GM18505 (cell line): ENCODE data around the gene SLAIN1.

ENCODE experiments used
- ATAC-seq: cut with Tn5 transposase; IDR thresholded peaks from one replicate; pipeline ENCODE4 v1.9.1; 2021; ENCODE audit not compliant: unreplicated experiment
- POLR2A ChIP-seq: IDR thresholded peaks from 4 replicates; pipeline ENCODE4 v1.6.1; 2011; ENCODE audit warnings: borderline replicate concordance; ENCODE audit not compliant: insufficient read depth, insufficient read length; ENCODE audit errors: extremely low read depth

SLAIN1 gene

DNA sequence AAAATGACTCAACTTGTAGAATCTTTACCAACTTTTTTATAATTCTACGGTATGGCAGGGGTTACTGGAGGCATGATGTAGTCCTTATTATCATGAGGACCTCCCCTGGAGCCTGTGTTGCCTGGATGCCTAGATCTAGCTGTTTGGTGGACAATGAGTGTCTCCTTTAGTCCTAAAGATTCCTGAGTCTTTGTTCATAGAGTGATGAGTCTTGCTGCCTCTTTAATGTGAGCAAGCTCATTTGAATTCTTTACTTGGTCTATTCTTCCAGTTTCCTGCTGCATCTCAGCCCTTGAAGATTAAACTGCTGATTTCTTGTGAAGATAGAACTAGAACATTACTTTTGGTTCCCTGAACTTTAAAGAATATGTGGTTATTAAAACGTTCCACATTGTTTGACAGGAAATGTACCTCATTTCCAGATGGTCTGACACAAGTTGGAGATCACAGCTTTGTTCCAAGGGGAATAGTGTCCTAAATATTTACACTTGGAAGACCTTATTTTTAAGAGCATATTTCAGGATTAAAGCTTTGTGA, 51.9 kb downstream of the SLAIN1 start:
- no peak for TF ChIP-seq POLR2A
- ATAC-seq, result no peak

DNA sequence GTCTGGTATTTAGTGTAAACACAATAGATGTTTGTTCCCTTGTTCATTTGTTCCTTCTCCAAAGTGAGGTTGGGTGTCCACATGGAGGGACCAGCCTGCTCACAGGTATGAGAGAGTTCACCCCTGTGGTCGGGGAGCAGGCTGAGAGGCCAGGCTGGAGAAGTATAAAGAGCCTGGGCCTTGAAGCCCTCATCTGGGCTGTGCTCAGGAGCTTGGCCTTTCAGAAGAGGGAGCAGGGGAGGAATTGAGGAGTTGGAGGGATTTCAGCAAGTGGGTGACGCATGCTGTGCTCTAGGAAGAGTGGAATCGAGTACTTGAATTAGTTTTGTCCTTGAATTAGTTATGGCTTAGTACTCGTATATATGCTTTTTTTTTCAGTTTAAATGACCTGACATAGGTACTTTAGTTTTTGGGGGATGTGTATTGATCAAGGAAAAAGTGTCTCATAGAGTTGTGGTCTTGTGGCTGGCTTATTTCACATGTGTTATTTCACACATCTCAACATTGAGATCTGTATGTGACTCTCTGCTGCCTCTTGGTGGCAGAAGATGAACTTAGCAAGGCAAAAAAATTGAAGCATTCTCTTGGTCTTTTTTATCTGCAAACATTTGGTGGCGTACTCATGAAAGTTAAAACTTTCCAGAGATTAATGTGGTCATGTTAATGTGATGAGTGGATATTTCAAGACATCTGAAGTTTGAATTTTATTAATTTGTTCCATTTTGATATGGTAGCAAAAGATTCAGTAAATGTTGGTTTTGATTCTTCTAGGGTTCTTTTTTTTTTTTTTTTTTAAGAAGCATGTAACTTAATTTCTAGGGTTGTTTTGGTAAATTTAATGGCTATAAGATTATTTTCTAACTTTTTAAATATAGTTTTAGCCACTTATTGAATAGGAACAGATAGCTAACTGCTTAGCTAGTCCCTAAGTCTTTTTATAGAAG, 54.3 kb downstream of the SLAIN1 start:
- ATAC-seq, result peak; percentile 84
- no peak for TF ChIP-seq POLR2A

DNA sequence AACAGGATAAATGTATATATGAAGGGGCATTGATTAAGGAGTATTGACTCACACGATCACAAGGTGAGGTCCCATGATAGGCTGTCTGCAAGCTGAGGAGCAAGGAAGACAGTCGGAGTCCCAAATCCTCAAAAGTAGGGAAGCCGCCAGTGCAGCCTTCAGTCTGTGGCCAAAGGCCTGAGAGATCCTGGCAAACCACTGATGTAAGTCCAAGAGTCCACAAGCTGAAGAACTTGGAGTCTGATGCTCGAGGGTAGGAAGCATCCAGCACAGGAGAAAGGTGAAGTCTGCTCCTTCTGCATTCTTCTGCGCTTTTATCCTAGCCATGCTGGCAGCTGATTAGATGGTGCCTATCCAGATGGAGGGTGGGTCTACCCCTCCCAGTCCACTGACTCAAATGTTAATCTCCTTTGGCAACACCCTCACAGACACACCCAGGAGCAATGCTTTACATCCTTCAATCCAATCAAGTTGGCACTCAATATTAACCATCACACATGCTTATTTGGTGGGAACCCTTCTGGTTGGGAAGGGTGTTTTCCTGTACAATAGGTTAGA, 55.1 kb downstream of the SLAIN1 start:
- no peak for ATAC-seq
- TF ChIP-seq POLR2A, result no peak

DNA sequence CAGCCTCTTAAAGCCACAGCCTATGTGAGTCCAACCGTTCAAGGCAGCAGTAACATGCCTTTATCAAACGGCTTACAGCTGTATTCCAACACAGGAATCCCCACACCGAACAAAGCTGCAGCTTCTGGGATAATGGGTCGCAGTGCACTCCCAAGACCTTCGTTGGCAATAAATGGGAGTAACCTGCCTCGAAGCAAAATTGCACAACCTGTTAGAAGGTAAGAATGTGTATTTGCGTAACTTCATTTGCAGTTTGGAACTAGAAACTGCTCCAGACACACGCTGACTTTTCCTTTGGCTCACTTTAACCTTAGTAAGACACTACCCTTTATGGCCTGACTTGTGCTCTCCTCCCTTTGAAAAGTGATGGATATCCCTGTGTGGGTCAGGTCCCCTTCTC, 63.4 kb downstream of the SLAIN1 start:
- ATAC-seq, result no peak
- TF ChIP-seq POLR2A, result no peak

DNA sequence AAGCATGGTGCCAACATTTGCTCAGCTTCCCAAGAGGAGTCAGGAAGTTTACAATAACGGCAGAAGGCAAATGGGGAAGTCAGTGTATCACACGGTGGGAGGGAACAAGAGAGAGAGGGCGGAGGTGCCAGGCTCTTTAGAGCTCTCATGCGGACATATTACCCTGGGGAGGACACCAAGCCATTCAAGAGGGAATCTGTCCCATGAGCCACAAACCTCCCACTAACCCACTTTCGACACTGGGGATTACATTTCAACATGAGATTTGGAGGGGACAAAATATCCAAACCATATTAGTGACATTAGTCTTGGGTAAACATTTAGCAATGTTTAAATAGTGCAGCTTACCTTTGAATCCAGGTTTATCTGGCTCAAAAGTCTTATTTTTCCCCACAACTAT, 69.9 kb downstream of the SLAIN1 start:
- no peak for ATAC-seq
- TF ChIP-seq POLR2A, result no peak

DNA sequence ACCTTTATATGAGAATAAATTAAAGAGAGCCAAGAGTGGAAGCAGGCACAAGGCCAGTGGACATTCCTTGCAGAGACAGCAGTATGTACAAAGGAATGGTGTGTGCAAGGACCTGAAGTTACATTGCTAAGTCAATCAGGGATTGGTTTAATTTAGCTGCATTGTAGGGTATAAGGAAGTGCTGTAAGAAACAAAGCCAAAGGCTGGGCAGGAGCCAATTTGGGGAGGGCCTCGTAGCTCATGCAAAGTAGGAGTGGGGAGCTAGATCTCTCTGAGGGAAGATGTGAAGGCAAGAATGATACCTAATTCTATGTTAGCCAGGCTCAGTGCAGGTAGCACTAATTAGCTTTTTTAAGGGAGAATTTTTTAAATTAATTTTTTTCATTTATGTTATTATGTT, 76.7 kb downstream of the SLAIN1 start:
- ATAC-seq, result no peak
- no peak for TF ChIP-seq POLR2A

DNA sequence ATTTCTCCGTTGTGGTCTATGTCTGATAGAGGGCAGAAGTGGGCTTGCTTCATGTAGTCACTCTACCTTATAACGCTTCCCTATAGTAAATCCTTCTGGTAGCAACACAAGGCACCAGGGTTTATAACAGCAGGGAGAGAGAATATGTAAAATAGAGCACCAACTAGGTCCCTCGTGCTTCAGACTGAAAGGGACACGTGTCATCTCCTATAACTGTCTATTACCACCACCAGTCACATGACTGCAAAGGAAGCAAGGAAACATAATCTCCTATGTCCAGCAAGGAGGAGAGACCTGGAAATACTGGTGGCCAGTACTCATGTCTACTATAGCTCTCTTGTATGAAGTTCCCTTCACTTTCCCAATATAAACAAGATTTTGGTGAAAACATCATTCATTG, 79.2 kb downstream of the SLAIN1 start:
- ATAC-seq, result no peak

DNA sequence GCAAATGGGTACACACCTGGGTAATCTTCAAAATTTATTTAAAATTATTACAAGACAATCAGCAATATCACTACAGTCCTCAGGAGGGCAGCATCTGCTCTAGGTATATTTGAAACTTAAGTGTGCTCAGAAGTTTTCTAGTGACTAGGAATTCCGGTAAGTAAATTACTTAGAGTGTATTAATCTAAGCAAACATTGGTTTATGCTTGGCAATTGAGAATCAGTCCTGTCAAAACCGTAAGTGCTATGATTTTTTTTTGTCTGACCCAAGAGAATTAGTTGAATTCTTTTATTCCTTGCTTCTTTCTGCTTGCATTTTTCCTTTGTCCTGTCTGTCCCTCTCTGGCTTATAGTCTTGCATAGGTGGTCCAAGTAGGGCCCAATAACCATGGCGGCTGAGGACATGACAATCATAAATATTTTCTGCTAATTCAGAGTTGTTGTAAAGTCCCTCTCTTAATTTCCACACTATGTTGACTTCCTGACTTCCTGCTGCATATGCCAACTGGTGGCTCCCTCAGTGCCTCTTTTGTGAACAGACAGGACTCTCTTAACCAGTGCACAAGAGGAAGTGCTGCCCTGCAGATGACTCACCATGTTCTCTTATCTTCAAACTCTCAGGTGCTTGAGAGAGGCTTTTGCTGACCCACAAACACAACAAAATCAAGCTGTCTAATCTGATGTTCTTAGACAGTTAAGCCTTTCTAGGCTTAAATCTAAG, 82.2 kb downstream of the SLAIN1 start:
- TF ChIP-seq POLR2A, result no peak
- ATAC-seq, result peak; percentile 91

More for the DNA sequence above, 79.2 kb downstream of the SLAIN1 start:
- no peak for TF ChIP-seq POLR2A

DNA sequence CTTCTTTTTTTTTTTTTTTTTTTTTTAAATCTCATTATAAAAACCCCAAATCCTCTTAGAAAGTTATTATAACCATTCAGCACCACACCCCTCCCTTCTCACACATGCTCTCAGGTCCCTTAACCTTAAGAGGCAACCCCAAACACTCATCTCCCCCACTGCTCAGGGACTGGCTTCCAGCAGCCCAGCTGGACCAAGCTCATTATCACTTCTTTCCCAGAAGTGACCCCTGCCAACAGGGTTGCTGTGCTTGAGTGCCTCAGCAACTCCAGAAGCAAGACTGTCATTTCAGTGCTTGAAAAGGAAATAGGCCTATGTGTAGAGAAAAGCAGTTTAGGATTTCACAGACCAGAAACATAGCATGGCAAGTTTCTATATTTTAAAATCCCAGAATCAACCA, 84.3 kb downstream of the SLAIN1 start:
- ATAC-seq, result no peak
- no peak for TF ChIP-seq POLR2A

DNA sequence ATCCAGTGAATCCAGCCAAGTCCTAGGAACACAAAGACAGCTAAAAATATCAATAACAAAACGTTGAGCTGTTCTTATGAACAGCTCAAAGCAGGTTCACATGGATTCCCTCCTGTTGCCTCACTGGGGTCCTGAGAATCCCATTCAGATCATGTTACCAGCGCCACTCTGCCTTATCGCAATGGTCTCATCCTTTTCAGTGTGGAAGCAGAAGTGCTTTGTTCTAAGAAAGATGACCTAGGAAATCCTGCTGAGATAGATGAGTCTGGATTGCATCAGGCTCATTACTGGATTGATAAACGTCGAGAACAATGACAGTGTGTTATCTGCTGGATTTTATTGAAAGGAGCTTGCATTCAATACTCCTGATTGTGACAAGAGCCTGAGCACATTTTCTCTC, 87.0 kb downstream of the SLAIN1 start:
- TF ChIP-seq POLR2A, result no peak
- ATAC-seq, result no peak

DNA sequence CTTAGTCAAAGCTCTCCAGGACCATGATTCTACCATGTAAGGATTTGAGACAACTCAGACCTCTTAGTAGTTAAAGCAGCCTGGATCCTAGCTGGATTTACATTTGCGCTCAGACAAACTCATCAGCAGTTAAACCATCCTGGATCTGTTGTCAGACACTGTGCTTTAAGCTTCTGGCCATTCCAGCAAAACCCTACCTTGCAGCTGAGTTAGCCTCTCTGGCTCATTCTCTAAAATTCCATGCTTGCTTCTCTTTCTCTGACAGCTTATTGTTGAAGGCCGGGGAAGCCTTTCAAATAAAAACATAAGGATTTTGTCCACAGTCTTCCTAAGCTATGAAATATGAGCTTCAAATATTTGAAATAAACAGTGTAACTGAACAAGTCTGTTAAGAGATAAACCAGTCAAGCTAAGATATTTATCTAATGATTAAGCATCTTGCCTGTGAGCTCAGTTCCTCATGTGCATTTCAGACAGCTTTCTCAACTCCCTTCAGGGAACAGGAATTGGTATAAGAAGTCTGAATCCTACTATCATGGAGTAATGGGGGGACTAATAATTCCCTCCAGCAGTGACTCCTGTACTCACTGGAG, 89.3 kb downstream of the SLAIN1 start:
- no peak for ATAC-seq
- TF ChIP-seq POLR2A, result no peak

DNA sequence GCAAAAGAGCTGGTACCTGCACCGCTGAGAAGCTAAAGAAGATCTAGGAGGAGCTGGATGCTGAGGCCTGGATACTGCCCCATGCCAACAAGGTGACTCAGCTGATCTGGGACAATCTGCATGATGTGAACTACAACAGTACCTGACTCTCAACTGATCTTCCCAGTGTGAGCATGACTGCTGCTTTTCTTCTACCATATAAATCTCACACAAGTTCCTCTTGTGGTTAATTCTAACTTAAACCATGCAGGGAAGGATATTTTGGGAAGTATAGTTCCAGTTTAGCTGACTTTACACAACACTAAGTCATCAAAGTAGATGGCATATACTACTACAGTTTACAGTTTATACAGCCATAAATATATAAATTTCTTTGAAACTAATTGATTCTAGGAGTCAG, 91.9 kb downstream of the SLAIN1 start:
- TF ChIP-seq POLR2A, result no peak
- ATAC-seq, result no peak

DNA sequence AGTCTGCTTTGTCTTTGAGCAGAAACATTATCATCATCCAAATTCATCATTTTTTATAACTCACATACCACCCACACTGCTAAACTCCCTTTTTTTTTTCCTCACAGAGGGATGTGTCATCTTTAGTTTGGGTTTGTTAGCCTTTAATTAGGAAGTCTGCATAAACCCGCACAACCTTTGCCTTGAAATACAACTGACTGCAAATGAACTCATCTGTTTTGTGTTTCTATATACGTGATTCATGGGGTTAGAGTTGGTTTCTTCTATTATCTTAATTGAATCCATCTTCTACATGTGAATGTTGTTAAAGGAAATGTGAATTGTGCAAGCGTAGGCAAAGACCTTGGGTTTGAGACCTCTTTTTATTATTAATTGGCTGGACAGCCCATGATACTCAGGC, 102.7 kb downstream of the SLAIN1 start:
- no peak for ATAC-seq
- TF ChIP-seq POLR2A, result no peak
